Mesothelial cell of epicardium (in vitro differentiated cells): ENCODE measurements around the gene TMX2. TPM values are rescaled to one million over a fixed set of nuclear protein-coding genes. Genes with fewer than 3 reads are reported as not detected.
"Not testable (repeated sequence)": the region's sequence is repeated elsewhere in the genome, so short reads cannot be mapped to it uniquely, and the experiment has no call there.

Experiments used
- DNase-seq, 2 experiments: peaks; one replicate each; pipeline ENCODE4 v3.0.0; 2021; ENCODE audit warnings: low spot score in 2 of 2; ENCODE audit not compliant: unreplicated experiment in 2 of 2
- H3K27ac Mint-ChIP-seq: 2 replicates; pipeline ENCODE4 v1.8.0; 2021; ENCODE audit warnings: mixed read lengths
- H3K27me3 Mint-ChIP-seq: 2 replicates; pipeline ENCODE4 v1.8.0; 2021; ENCODE audit warnings: low read depth, mixed read lengths
- H3K36me3 Mint-ChIP-seq: 2 replicates; pipeline ENCODE4 v1.8.0; 2021; ENCODE audit warnings: mixed read lengths
- H3K4me1 Mint-ChIP-seq: 2 replicates; pipeline ENCODE4 v1.8.0; 2021; ENCODE audit warnings: mixed read lengths
- H3K4me3 Mint-ChIP-seq: 2 replicates; pipeline ENCODE4 v1.8.0; 2021; ENCODE audit warnings: mild to moderate bottlenecking, moderate library complexity, mixed read lengths
- H3K9me3 Mint-ChIP-seq: 2 replicates; pipeline ENCODE4 v1.8.0; 2021; ENCODE audit warnings: mixed read lengths
- CTCF ChIP-seq: fragments of 200-600 bp; sonication (generic); IDR thresholded peaks from one replicate; pipeline ENCODE4 v1.5.0; 2021; ENCODE audit warnings: antibody characterized with exemption; ENCODE audit not compliant: unreplicated experiment
- total RNA-seq: library from RNA; stranded (reverse); gene quantifications from 3 replicates; pipeline ENCODE4 v1.2.1, GENCODE V29; 2021

TMX2 gene
- total RNA-seq, 1 donor from 2014 or later, result 62.8 TPM

DNA sequence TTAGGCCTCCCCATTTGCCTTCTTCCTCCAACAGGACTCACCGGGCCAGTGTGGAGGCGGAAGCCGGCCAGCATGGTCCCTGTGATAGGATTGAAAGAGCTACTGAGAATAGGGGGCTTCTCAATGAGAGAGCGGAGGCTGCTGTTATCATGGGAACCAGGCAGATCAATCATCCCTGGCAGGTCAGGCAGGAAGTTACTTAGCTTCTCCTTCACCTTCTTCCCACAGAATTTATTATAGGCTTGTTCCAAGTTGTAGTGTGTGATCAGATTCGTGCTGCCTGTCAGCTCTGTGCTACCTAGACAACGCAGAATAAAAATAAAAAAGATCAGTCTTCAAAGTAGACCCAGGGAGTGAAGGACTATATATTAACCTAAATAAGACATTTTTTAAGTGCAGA is 7.5 kb upstream of the TMX2 start:
- no peaks in the 10 kb centered on the region for H3K27me3 Mint-ChIP-seq
- H3K27ac Mint-ChIP-seq, result no peak overlapping the region
- H3K9me3 Mint-ChIP-seq, result no peaks in the 10 kb centered on the region
- TF ChIP-seq CTCF, result no peak
- no peak overlapping the region for H3K4me3 Mint-ChIP-seq
- H3K36me3 Mint-ChIP-seq, result peaks cover 26% of the 10 kb centered on the region
- peaks cover 3% of the 10 kb centered on the region for H3K4me1 Mint-ChIP-seq
- no peak for DNase-seq

DNA sequence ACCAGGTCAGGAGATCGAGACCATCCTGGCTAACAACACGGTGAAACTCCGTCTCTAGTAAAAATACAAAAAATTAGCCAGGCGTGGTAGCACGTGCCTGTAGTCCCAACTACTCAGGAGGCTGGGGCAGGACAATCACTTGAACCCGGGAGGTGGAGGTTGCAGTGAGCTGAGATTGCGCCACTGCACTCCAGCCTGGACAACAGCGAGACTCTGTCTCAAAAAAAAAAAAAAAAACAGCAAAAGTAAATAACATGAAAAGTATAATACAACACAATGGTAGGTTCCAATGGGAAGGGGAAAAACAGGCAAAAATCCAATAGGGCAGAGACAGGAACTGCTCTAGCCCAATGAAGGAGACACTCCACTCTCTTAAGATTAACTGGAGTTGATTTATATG is 7.0 kb upstream of the TMX2 start:
- H3K4me3 Mint-ChIP-seq, H3K9me3 Mint-ChIP-seq, H3K4me1 Mint-ChIP-seq, H3K27ac Mint-ChIP-seq, DNase-seq, H3K27me3 Mint-ChIP-seq: not testable (repeated sequence)
- H3K36me3 Mint-ChIP-seq, result peaks cover 25% of the 10 kb centered on the region

DNA sequence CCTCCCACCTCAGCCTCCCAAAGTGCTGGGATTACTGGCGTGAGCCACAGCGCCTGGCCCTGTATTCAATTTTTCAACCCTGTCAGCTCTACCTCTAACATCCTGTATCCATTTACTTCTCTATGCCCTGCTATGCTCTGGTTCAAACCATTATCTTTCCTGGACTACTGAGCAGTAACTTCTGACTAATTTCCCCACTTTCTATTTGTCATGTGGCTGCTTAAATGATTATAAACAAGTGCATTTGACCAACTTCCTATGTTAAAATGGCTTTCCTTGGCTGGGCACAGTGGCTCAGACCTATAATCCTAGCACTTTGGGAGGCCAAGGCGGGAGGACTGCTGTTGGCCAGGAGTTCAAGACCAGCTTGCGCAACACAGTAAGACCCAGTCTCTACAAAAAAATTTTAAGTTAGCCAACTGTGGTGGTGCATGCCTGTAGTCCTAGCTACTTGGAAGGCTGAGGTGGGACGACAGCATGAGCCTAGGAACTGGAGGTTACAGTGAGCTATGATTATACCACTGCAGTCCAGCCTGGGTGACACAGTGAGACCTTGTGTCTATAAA is 2.5 kb upstream of the TMX2 start:
- no peak for DNase-seq
- Mint-ChIP-seq H3K36me3 (peaks cover 8% of the 10 kb centered on the region), H3K27me3 (no peaks in the 10 kb centered on the region), H3K4me1 (peaks cover 28% of the 10 kb centered on the region), H3K4me3 (no peak overlapping the region), H3K9me3 (no peaks in the 10 kb centered on the region), H3K27ac (no peak overlapping the region)
- TF ChIP-seq CTCF, result no peak

- TF ChIP-seq CTCF, result no peak
- Mint-ChIP-seq H3K4me3 (peak within 1 kb of the TSS; percentile 98), H3K27ac (peak within 1 kb of the TSS; percentile 97), H3K9me3 (no peaks in the 10 kb centered on the region), H3K36me3 (peaks cover 10% of the 10 kb centered on the region), H3K27me3 (no peaks in the 10 kb centered on the region), H3K4me1 (peaks cover 28% of the 10 kb centered on the region)
- peak; percentile 71 to 83 for DNase-seq
Measured at GRCh38 chr11:57711414-57712255, 758 bp upstream of the TMX2 start, which contains the start of gene MED19. MED19 (minus strand) TSS chr11:57712215; CDS start chr11:57712179, 36 bp downstream.

DNA sequence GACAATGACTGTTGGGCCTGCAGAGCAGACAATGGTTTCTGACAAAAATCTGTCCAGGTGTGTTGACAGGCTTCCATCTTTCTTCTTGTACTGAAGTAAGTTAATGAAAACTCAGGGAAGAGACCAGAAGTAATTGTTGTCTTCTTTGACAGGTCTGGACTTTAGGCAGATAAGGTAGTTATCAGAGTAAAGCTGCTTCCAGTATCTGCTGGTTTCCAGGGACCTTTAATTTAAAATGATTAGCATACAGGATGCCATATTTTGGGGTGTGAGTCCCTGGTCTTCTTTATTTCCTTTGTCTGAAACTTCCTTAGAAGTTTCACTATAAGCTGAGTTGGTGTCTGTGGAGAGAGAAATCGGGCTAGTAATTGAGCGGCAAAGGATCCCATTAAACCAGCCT is 1.4 kb downstream of the TMX2 start:
- Mint-ChIP-seq H3K36me3 (peaks cover 14% of the 10 kb centered on the region), H3K27ac (peak overlapping the region; percentile 97), H3K4me3 (peak overlapping the region; percentile 98), H3K4me1 (peaks cover 27% of the 10 kb centered on the region), H3K9me3 (peaks cover 4% of the 10 kb centered on the region), H3K27me3 (no peaks in the 10 kb centered on the region)
- no peak for DNase-seq
- TF ChIP-seq CTCF, result no peak

- Mint-ChIP-seq H3K36me3 (peaks cover 15% of the 10 kb centered on the region), H3K4me1 (peaks cover 15% of the 10 kb centered on the region)
- H3K4me3 Mint-ChIP-seq, H3K27me3 Mint-ChIP-seq, H3K9me3 Mint-ChIP-seq, DNase-seq, H3K27ac Mint-ChIP-seq: not testable (repeated sequence)
Measured at GRCh38 chr11:57716726-57717125, 4.3 kb downstream of the TMX2 start.
